H9 (cell line): ENCODE measurements around the gene UBE2J1. TPM values are rescaled to one million over a fixed set of nuclear protein-coding genes. Genes with fewer than 3 reads are reported as not detected.

Experiments used
- DNase-seq: peaks from one replicate; pipeline ENCODE4 v3.0.0-alpha.2; 2017
- H2AFZ ChIP-seq: one replicate; pipeline ENCODE4 v1.6.1; 2013; ENCODE audit warnings: mild to moderate bottlenecking, low read length, control low read depth, moderate library complexity
- H2AK5ac ChIP-seq: 2 replicates; pipeline ENCODE4 v1.6.1; 2013; ENCODE audit warnings: low read length, control low read depth, mixed read lengths; ENCODE audit not compliant: insufficient read length
- H2BK120ac ChIP-seq: one replicate; pipeline ENCODE4 v1.6.1; 2013; ENCODE audit warnings: low read depth, mild to moderate bottlenecking, low read length, control low read depth, inconsistent platforms; ENCODE audit not compliant: poor library complexity, severe bottlenecking
- H2BK12ac ChIP-seq: 2 replicates; pipeline ENCODE4 v1.6.1; 2013; ENCODE audit warnings: low read length, control low read depth, mixed read lengths, low read depth; ENCODE audit not compliant: insufficient read length
- H2BK15ac ChIP-seq: 2 replicates; pipeline ENCODE4 v1.6.1; 2013; ENCODE audit warnings: low read depth, low read length, control low read depth
- H2BK20ac ChIP-seq: one replicate; pipeline ENCODE4 v1.6.1; 2013; ENCODE audit warnings: low read depth, mild to moderate bottlenecking, low read length, control low read depth, inconsistent platforms; ENCODE audit not compliant: poor library complexity, severe bottlenecking
- H2BK5ac ChIP-seq: 2 replicates; pipeline ENCODE4 v1.6.1; 2013; ENCODE audit warnings: low read length, control low read depth, mixed read lengths; ENCODE audit not compliant: insufficient read length
- H3K14ac ChIP-seq: 2 replicates; pipeline ENCODE4 v1.6.1; 2013; ENCODE audit warnings: low read length, control low read depth; ENCODE audit not compliant: insufficient read depth
- H3K18ac ChIP-seq: 2 replicates; pipeline ENCODE4 v1.6.1; 2013; ENCODE audit warnings: low read depth, mild to moderate bottlenecking, mixed read lengths, low read length, control low read depth; ENCODE audit not compliant: insufficient read length
- H3K23ac ChIP-seq: 2 replicates; pipeline ENCODE4 v1.6.1; 2013; ENCODE audit warnings: low read length, control low read depth, mixed read lengths, low read depth; ENCODE audit not compliant: insufficient read length
- H3K23me2 ChIP-seq: 2 replicates; pipeline ENCODE4 v1.6.1; 2013; ENCODE audit warnings: low read depth, mild to moderate bottlenecking, mixed read lengths, low read length, control low read depth; ENCODE audit not compliant: insufficient read length, poor library complexity, severe bottlenecking
- H3K27ac ChIP-seq: 2 replicates; pipeline ENCODE4 v1.5.1; 2013; ENCODE audit warnings: low read length, control low read depth, mixed read lengths, low read depth; ENCODE audit not compliant: insufficient read length
- H3K27me3 ChIP-seq: 2 replicates; pipeline ENCODE4 v1.6.1; 2013; ENCODE audit warnings: low read length, control low read depth, inconsistent platforms; ENCODE audit not compliant: insufficient read depth
- H3K4ac ChIP-seq: 2 replicates; pipeline ENCODE4 v1.6.1; 2013; ENCODE audit warnings: low read depth, mild to moderate bottlenecking, control low read depth, inconsistent platforms, low read length, moderate library complexity
- H3K4me1 ChIP-seq: 2 replicates; pipeline ENCODE4 v1.6.1; 2013; ENCODE audit warnings: low read length, control low read depth, inconsistent platforms; ENCODE audit not compliant: insufficient read depth
- H3K4me2 ChIP-seq: 2 replicates; pipeline ENCODE4 v1.6.1; 2013; ENCODE audit warnings: low read length, control low read depth, mixed read lengths; ENCODE audit not compliant: insufficient read length, insufficient read depth
- H3K56ac ChIP-seq: 2 replicates; pipeline ENCODE4 v1.6.1; 2013; ENCODE audit warnings: low read depth, mild to moderate bottlenecking, mixed read lengths, low read length, control low read depth; ENCODE audit not compliant: insufficient read length
- H3K79me1 ChIP-seq: 2 replicates; pipeline ENCODE4 v1.6.1; 2013; ENCODE audit warnings: low read depth, mild to moderate bottlenecking, moderate library complexity, low read length, control low read depth, inconsistent platforms; ENCODE audit not compliant: insufficient read depth, poor library complexity, severe bottlenecking
- H3K79me2 ChIP-seq: 2 replicates; pipeline ENCODE4 v1.6.1; 2013; ENCODE audit warnings: low read length, control low read depth, inconsistent platforms; ENCODE audit not compliant: insufficient read depth
- H3K9ac ChIP-seq: 2 replicates; pipeline ENCODE4 v1.6.1; 2013; ENCODE audit warnings: low read length, control low read depth, mixed read lengths; ENCODE audit not compliant: insufficient read length; ENCODE audit errors: extremely low read depth
- H3K9me3 ChIP-seq: one replicate; pipeline ENCODE4 v1.6.1; 2013; ENCODE audit warnings: low read depth, low read length, inconsistent platforms; ENCODE audit not compliant: control insufficient read depth
- H3T11ph ChIP-seq: one replicate; pipeline ENCODE4 v1.6.1; 2013; ENCODE audit warnings: mild to moderate bottlenecking, low read length, control low read depth, inconsistent platforms
- H4K20me1 ChIP-seq: one replicate; pipeline ENCODE4 v1.6.1; 2013; ENCODE audit not compliant: control insufficient read depth, insufficient read length, insufficient read depth
- H4K5ac ChIP-seq: 2 replicates; pipeline ENCODE4 v1.6.1; 2013; ENCODE audit warnings: low read depth, mild to moderate bottlenecking, mixed read lengths, low read length, control low read depth; ENCODE audit not compliant: insufficient read length
- H4K8ac ChIP-seq: replicated peaks from 2 replicates; pipeline ENCODE4 v1.6.1; 2013; ENCODE audit warnings: low read length, control low read depth, mixed read lengths, low read depth; ENCODE audit not compliant: insufficient read length
- H4K91ac ChIP-seq: 2 replicates; pipeline ENCODE4 v1.6.1; 2013; ENCODE audit warnings: low read depth, mild to moderate bottlenecking, moderate library complexity, mixed read lengths, low read length, control low read depth; ENCODE audit not compliant: insufficient read length
- H3K27ac Mint-ChIP-seq, 3 experiments: 2 replicates in 2 of 3; 3 replicates in 1 of 3; pipeline ENCODE4 v1.8.0; 2020 to 2021; ENCODE audit warnings: mixed read lengths in 3 of 3, mild to moderate bottlenecking in 1 of 3, moderate library complexity in 1 of 3
- H3K27me3 Mint-ChIP-seq: 2 replicates; pipeline ENCODE4 v1.8.0; 2021; ENCODE audit warnings: low read depth, mild to moderate bottlenecking, moderate library complexity, mixed read lengths
- H3K36me3 Mint-ChIP-seq, 3 experiments: 2 replicates in 2 of 3; 3 replicates in 1 of 3; pipeline ENCODE4 v1.8.0; 2020 to 2021; ENCODE audit warnings: low read depth in 3 of 3, mixed read lengths in 3 of 3; ENCODE audit not compliant: insufficient read depth in 1 of 3
- H3K4me1 Mint-ChIP-seq, 2 experiments: 2 replicates each; pipeline ENCODE4 v1.8.0; 2020; ENCODE audit warnings: mixed read lengths in 2 of 2
- H3K4me3 Mint-ChIP-seq, 2 experiments: 2 replicates in 1 of 2; 3 replicates in 1 of 2; pipeline ENCODE4 v1.8.0; 2020 to 2021; ENCODE audit warnings: mild to moderate bottlenecking in 2 of 2, mixed read lengths in 2 of 2, moderate library complexity in 1 of 2
- H3K9me3 Mint-ChIP-seq, 2 experiments: 2 replicates in 1 of 2; 3 replicates in 1 of 2; pipeline ENCODE4 v1.8.0; 2020; ENCODE audit warnings: mild to moderate bottlenecking in 2 of 2, mixed read lengths in 2 of 2, moderate library complexity in 1 of 2
- WGBS: extraction: QIAGEN DNeasy Blood & Tissue Kit; methylation state at CpG from one replicate; pipeline ENCODE4 v1.1.7; 2013; ENCODE audit warnings: missing lambda C conversion rate, low lambda C conversion rate, mixed read lengths; ENCODE audit not compliant: insufficient read length; ENCODE audit errors: extremely low coverage; 5-methylcytosine and 5-hydroxymethylcytosine counted together
- total RNA-seq: library from RNA; stranded (reverse); gene quantifications from 2 replicates; pipeline ENCODE4 v1.2.1, GENCODE V29; 2021
- TF ChIP-seq, protein P1 (sequence below): fragments of 200-600 bp; sonication (generic); conservative IDR thresholded peaks from 3 replicates; pipeline ENCODE4 v1.8.0; 2021; ENCODE audit warnings: antibody characterized with exemption, mild to moderate bottlenecking

UBE2J1 gene
- total RNA-seq, 1 experiment from 2014 or later = 13.1 TPM

GRCh38 chr6:89386917-89387491 lies 34.5 kb upstream of the UBE2J1 start:
- Mint-ChIP-seq H3K4me1 (peaks cover 6 to 7% of the 10 kb centered on the region in 2 experiments; a peak in 3 of 4 replicates), H3K4me3 (no peak overlapping the region), H3K9me3 (no peaks in the 10 kb centered on the region), H3K27me3 (no peaks in the 10 kb centered on the region), H3K36me3 (peaks cover 0 to 4% (median 2%) of the 10 kb centered on the region in 3 experiments; a peak in 5 of 7 replicates), H3K27ac (no peak overlapping the region)
- Histone ChIP-seq H4K5ac (no peak overlapping the region), H2AK5ac (no peak overlapping the region), H3K4me1 (no peaks in the 10 kb centered on the region), H2BK12ac (no peak overlapping the region), H3K23ac (no peak overlapping the region), H3K4ac (no peak overlapping the region), H3K18ac (no peak overlapping the region), H3T11ph (no peak overlapping the region), H2AFZ (no peak overlapping the region), H3K27ac (no peak overlapping the region), H3K79me2 (no peaks in the 10 kb centered on the region), H3K14ac (no peak overlapping the region), H2BK120ac (no peak overlapping the region), H3K56ac (no peak overlapping the region), H3K23me2 (no peaks in the 10 kb centered on the region), H3K9ac (no peak overlapping the region), H2BK15ac (no peak overlapping the region), H3K27me3 (no peaks in the 10 kb centered on the region), H3K4me2 (no peak overlapping the region), H2BK20ac (no peak overlapping the region), H4K91ac (no peak overlapping the region), H3K79me1 (no peaks in the 10 kb centered on the region), H4K8ac (no peak overlapping the region), H4K20me1 (no peaks in the 10 kb centered on the region), H3K9me3 (no peaks in the 10 kb centered on the region), H2BK5ac (no peak overlapping the region)
- TF ChIP-seq, protein P1, sequence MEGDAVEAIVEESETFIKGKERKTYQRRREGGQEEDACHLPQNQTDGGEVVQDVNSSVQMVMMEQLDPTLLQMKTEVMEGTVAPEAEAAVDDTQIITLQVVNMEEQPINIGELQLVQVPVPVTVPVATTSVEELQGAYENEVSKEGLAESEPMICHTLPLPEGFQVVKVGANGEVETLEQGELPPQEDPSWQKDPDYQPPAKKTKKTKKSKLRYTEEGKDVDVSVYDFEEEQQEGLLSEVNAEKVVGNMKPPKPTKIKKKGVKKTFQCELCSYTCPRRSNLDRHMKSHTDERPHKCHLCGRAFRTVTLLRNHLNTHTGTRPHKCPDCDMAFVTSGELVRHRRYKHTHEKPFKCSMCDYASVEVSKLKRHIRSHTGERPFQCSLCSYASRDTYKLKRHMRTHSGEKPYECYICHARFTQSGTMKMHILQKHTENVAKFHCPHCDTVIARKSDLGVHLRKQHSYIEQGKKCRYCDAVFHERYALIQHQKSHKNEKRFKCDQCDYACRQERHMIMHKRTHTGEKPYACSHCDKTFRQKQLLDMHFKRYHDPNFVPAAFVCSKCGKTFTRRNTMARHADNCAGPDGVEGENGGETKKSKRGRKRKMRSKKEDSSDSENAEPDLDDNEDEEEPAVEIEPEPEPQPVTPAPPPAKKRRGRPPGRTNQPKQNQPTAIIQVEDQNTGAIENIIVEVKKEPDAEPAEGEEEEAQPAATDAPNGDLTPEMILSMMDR = no peak
- no peak for DNase-seq
- no CpG with 5 or more reads among the region's 6 CpGs for WGBS
